Pancreas (tissue), 10 donors: ENCODE measurements around the gene CLP1. TPM values are rescaled to one million over a fixed set of nuclear protein-coding genes. Genes with fewer than 3 reads are reported as not detected.

Experiments used
- ATAC-seq, 4 donors: fragments of 200-7000 bp; cut with Tn5 transposase; one replicate each; pipeline versions ENCODE4 v1.8.0 to v1.9.1; 2020; ENCODE audit warnings: mild to moderate bottlenecking in 4 of 4, moderate library complexity in 4 of 4
- DNase-seq, 6 donors: peaks; one replicate each; pipeline ENCODE4 v3.0.0-alpha.2; 2020
- FAIRE-seq: peaks from 2 replicates; lab custom pipeline; 2012; peaks lifted over from hg19 to GRCh38; lab: Jason Lieb, UNC
- H3K27ac ChIP-seq, 4 donors: fragments of 200-600 bp; sonication (generic); 1 replicate in 3 of 4; 2 replicates in 1 of 4; pipeline versions ENCODE4 v1.5.0 to v1.8.0; 2020
- H3K27me3 ChIP-seq, 4 donors: fragments of 200-600 bp; one replicate each; pipeline ENCODE4 v1.8.0; 2021
- H3K36me3 ChIP-seq, 3 donors: fragments of 200-600 bp; sonication (generic) in 1 of 3; one replicate each; pipeline versions ENCODE4 v1.5.0 to v1.8.0; 2020 to 2021
- H3K4me1 ChIP-seq, 3 donors: fragments of 200-600 bp; one replicate each; pipeline ENCODE4 v1.8.0; 2021
- H3K4me3 ChIP-seq, 4 donors: fragments of 200-600 bp; sonication (generic) in 2 of 4; one replicate each; pipeline versions ENCODE4 v1.5.0 to v1.8.0; 2020 to 2021
- H3K9me3 ChIP-seq, 4 donors: fragments of 200-600 bp; one replicate each; pipeline ENCODE4 v1.8.0; 2021
- CTCF ChIP-seq, 4 donors: fragments of 200-600 bp; sonication (generic) in 3 of 4; IDR thresholded peaks; one replicate each; pipeline versions ENCODE4 v1.5.0 to v1.8.0; 2021; ENCODE audit warnings: antibody characterized with exemption in 4 of 4
- WGBS, 2 donors: extraction: QIAGEN DNeasy Blood & Tissue Kit; methylation state at CpG; one replicate each; pipeline ENCODE4 v1.1.7; 2013; 5-methylcytosine and 5-hydroxymethylcytosine counted together
- intact Hi-C, 3 donors: fragments of 100-400 bp; cut with DNase I; formaldehyde crosslinking; loops; one replicate each; pipeline versions ENCODE4 v1.11.1 to v1.14.2; 2022
- microRNA-seq, 2 donors: library from miRNA; unstranded; fragments of <30 nt; microRNA quantifications; one replicate each; pipeline versions ENCODE4 to v1.1.0, GENCODE V29; 2019 to 2020
- polyA plus RNA-seq, 2 donors: library from polyadenylated mRNA; stranded (reverse); fragments of 200-250 nt; gene quantifications; one replicate each; pipeline ENCODE4 v1.2.3, GENCODE V29; 2013
- total RNA-seq, 6 donors: library from RNA; stranded (reverse); fragmentation: NEBNext Ultra II Directional in 4 of 6; extraction: Animal tissue kit (Norgen Biotek cat#: 25700) in 4 of 6; gene quantifications; one replicate each; pipeline versions ENCODE4 v1.2.1 to v1.2.4, GENCODE V29; 2021 to 2023
- donor health status: healthy with polysubstance abuse.
- donor health status: DM: no; HTN: no; CAD: no; lungs with moderate emphysema.
- donor health status: DM: no; HTN: no; CAD: no.
- donor health status: control.
- donor health status: control.
- donor health status: Bipolar disorder and iron deficiency.
- donor health status: DM: yes; HTN: yes; CAD: no.
- donor health status: DM: no; HTN: no; CAD: no.
- donor health status: DM: no; HTN: no; CAD: no.
- donor health status: DM: yes; HTN: yes; CAD: no.

The CLP1 gene
- total and polyA plus RNA-seq, 8 donors: 3.2 to 8.0 (median 6.1) TPM

- Histone ChIP-seq H3K36me3 (peaks cover 0 to 2% (median 0%) of the 10 kb centered on the region in 3 donors), H3K27ac (no peak overlapping the region), H3K4me3 (no peak overlapping the region), H3K27me3 (no peaks in the 10 kb centered on the region), H3K9me3 (no peaks in the 10 kb centered on the region), H3K4me1 (peaks cover 0 to 25% (median 16%) of the 10 kb centered on the region in 3 donors)
- 90 to 98% methylated on average over 5 of the region's 5 CpGs for WGBS, 2 donors
- no peak for DNase-seq
- intact Hi-C loops: no loop called here
- TF ChIP-seq CTCF (IDR thresholded peaks at IDR 0.05): no peak
- no peak for FAIRE-seq
- no peak for ATAC-seq
Measured at GRCh38 chr11:57709802-57710367, 52.3 kb downstream of the CLP1 start.

Small RNA genes lying within 50 kb of the gene (microRNA-seq; reads per million reads assigned to microRNA genes)
- 5,168 to 5,370 reads per million in 2 donors for gene MIR130A

Other genes starting within 250 kb of the CLP1 start
- 10 to 100 TPM in 5 of 6 donors, 1 to 10 TPM in 1; 6.7 to 34.9 (median 10.8) TPM for gene SLC43A3, start 230.6 kb upstream of the CLP1 start, total RNA-seq
- gene SLC43A3, start 230.6 kb upstream of the CLP1 start, polyA plus RNA-seq: 10 to 100 TPM; 16.4 to 18.2 TPM
- 1 to 10 TPM in 3 of 6 donors, under 1 TPM in 3; 0.55 to 2.7 (median 1.1) TPM for gene RTN4RL2, start 197.2 kb upstream of the CLP1 start, total RNA-seq
- 1 to 10 TPM; 1.4 to 2.6 TPM for gene RTN4RL2, start 197.2 kb upstream of the CLP1 start, polyA plus RNA-seq
- 100 to 1,000 TPM in 4 of 6 donors, 10 to 100 TPM in 2; 78.3 to 280 (median 137) TPM for gene SLC43A1, start 142.1 kb upstream of the CLP1 start, total RNA-seq
- 100 to 1,000 TPM; 100 to 110 TPM for gene SLC43A1, start 142.1 kb upstream of the CLP1 start, polyA plus RNA-seq
- 10 to 100 TPM; 12.2 to 32.6 (median 21.7) TPM for gene TIMM10, start 127.0 kb upstream of the CLP1 start, total RNA-seq
- 10 to 100 TPM; 15.7 to 25.8 TPM for gene TIMM10, start 127.0 kb upstream of the CLP1 start, polyA plus RNA-seq
- gene SMTNL1, start 120.2 kb upstream of the CLP1 start, total RNA-seq: not detected
- not detected for gene SMTNL1, start 120.2 kb upstream of the CLP1 start, polyA plus RNA-seq
- 10 to 100 TPM in 5 of 6 donors, 1 to 10 TPM in 1; 9.6 to 46.4 (median 11.5) TPM for gene UBE2L6, start 90.1 kb upstream of the CLP1 start, total RNA-seq
- 10 to 100 TPM; 12.9 to 18.9 TPM for gene UBE2L6, start 90.1 kb upstream of the CLP1 start, polyA plus RNA-seq
- gene SERPING1, start 60.1 kb upstream of the CLP1 start, total RNA-seq: 100 to 1,000 TPM; 135 to 399 (median 170) TPM
- gene SERPING1, start 60.1 kb upstream of the CLP1 start, polyA plus RNA-seq: 100 to 1,000 TPM; 292 to 360 TPM
- under 1 TPM in 5 of 6 donors, not detected in 1; 0.12 to 0.32 (median 0.25) TPM for gene YPEL4, start 7.8 kb upstream of the CLP1 start, total RNA-seq
- under 1 TPM; 0.38 to 0.68 TPM for gene YPEL4, start 7.8 kb upstream of the CLP1 start, polyA plus RNA-seq
- 10 to 100 TPM; 24.6 to 42.3 (median 32.4) TPM for gene ZDHHC5, start 10.4 kb downstream of the CLP1 start, total RNA-seq
- gene ZDHHC5, start 10.4 kb downstream of the CLP1 start, polyA plus RNA-seq: 10 to 100 TPM; 14.9 to 20.1 TPM
- gene MED19, start 54.5 kb downstream of the CLP1 start, total RNA-seq: 1 to 10 TPM; 2.5 to 6.3 (median 5.6) TPM
- 10 to 100 TPM in 1 of 2 donors, 1 to 10 TPM in 1; 5.1 to 11.5 TPM for gene MED19, start 54.5 kb downstream of the CLP1 start, polyA plus RNA-seq
- 10 to 100 TPM; 19.8 to 38.8 (median 34.1) TPM for gene TMX2, start 54.8 kb downstream of the CLP1 start, total RNA-seq
- 10 to 100 TPM; 26.9 to 46.4 TPM for gene TMX2, start 54.8 kb downstream of the CLP1 start, polyA plus RNA-seq
- 10 to 100 TPM; 32.1 to 65.3 (median 56.0) TPM for gene SELENOH, start 83.7 kb downstream of the CLP1 start, total RNA-seq
- gene SELENOH, start 83.7 kb downstream of the CLP1 start, polyA plus RNA-seq: 10 to 100 TPM; 62.9 to 96.4 TPM
- gene BTBD18, start 94.1 kb downstream of the CLP1 start, total RNA-seq: not detected
- gene BTBD18, start 94.1 kb downstream of the CLP1 start, polyA plus RNA-seq: under 1 TPM in 1 of 2 donors, not detected in 1; 0.05 TPM
- 100 to 1,000 TPM; 113 to 203 (median 131) TPM for gene CTNND1, start 104.0 kb downstream of the CLP1 start, total RNA-seq
- gene CTNND1, start 104.0 kb downstream of the CLP1 start, polyA plus RNA-seq: 10 to 100 TPM; 42.7 to 73.1 TPM